Mesendoderm (in vitro differentiated cells): ENCODE results near the gene CEP72.
"Not testable (repeated sequence)": the region's sequence is repeated elsewhere in the genome, so short reads cannot be mapped to it uniquely, and the experiment has no call there.

ENCODE experiments used
- DNase-seq: peaks from one replicate; pipeline ENCODE4 v3.0.0; 2013
- H2AK5ac ChIP-seq: 2 replicates; pipeline ENCODE4 v1.6.1; 2013; ENCODE audit warnings: low read length, inconsistent platforms
- H2BK120ac ChIP-seq: 2 replicates; pipeline ENCODE4 v1.6.1; 2013; ENCODE audit warnings: low read depth, mild to moderate bottlenecking, low read length, moderate library complexity, mixed read lengths
- H2BK15ac ChIP-seq: replicated peaks from 2 replicates; pipeline ENCODE4 v1.6.1; 2013; ENCODE audit warnings: low read depth, mild to moderate bottlenecking, moderate library complexity
- H2BK5ac ChIP-seq: 2 replicates; pipeline ENCODE4 v1.6.1; 2013; ENCODE audit warnings: low read length, inconsistent platforms
- H3K18ac ChIP-seq: 2 replicates; pipeline ENCODE4 v1.6.1; 2013; ENCODE audit warnings: mild to moderate bottlenecking, low read length, mixed read lengths
- H3K23ac ChIP-seq: one replicate; pipeline ENCODE4 v1.6.1; 2013; ENCODE audit warnings: low read length
- H3K27ac ChIP-seq: 2 replicates; pipeline ENCODE4 v1.5.1; 2013; ENCODE audit warnings: low read depth, mild to moderate bottlenecking, inconsistent platforms, low read length, moderate library complexity
- H3K27me3 ChIP-seq: 2 replicates; pipeline ENCODE4 v1.6.1; 2013; ENCODE audit warnings: low read length, control low read depth, mild to moderate bottlenecking, inconsistent platforms; ENCODE audit not compliant: insufficient read depth, poor library complexity
- H3K36me3 ChIP-seq: 2 replicates; pipeline ENCODE4 v1.6.1; 2013; ENCODE audit warnings: low read length, inconsistent platforms; ENCODE audit not compliant: control insufficient read depth, insufficient read depth
- H3K4ac ChIP-seq: one replicate; pipeline ENCODE4 v1.6.1; 2013; ENCODE audit warnings: low read depth, mild to moderate bottlenecking, low read length, moderate library complexity
- H3K4me1 ChIP-seq: 2 replicates; pipeline ENCODE4 v1.6.1; 2013; ENCODE audit warnings: low read depth, low read length, inconsistent platforms; ENCODE audit not compliant: control insufficient read depth
- H3K4me2 ChIP-seq: 2 replicates; pipeline ENCODE4 v1.6.1; 2013; ENCODE audit warnings: low read length
- H3K4me3 ChIP-seq: 2 replicates; pipeline ENCODE4 v1.5.1; 2013; ENCODE audit warnings: mild to moderate bottlenecking, low read length
- H3K56ac ChIP-seq: one replicate; pipeline ENCODE4 v1.6.1; 2013; ENCODE audit warnings: low read length
- H3K79me1 ChIP-seq: 2 replicates; pipeline ENCODE4 v1.6.1; 2013; ENCODE audit warnings: low read length, inconsistent platforms
- H3K79me2 ChIP-seq: 2 replicates; pipeline ENCODE4 v1.6.1; 2013; ENCODE audit warnings: mild to moderate bottlenecking, low read length; ENCODE audit not compliant: control insufficient read depth, insufficient read depth
- H3K9ac ChIP-seq: 2 replicates; pipeline ENCODE4 v1.6.1; 2013; ENCODE audit warnings: low read length, inconsistent platforms
- H4K5ac ChIP-seq: one replicate; pipeline ENCODE4 v1.6.1; 2013; ENCODE audit warnings: low read length
- H4K8ac ChIP-seq: one replicate; pipeline ENCODE4 v1.6.1; 2013; ENCODE audit warnings: low read depth, mild to moderate bottlenecking, control low read depth, low read length, moderate library complexity
- WGBS: extraction: QIAGEN DNeasy Blood & Tissue Kit; methylation state at CpG from one replicate; pipeline ENCODE4 v1.1.7; 2013; ENCODE audit warnings: low lambda C conversion rate, missing lambda C conversion rate; ENCODE audit not compliant: insufficient coverage; ENCODE audit errors: extremely low coverage; 5-methylcytosine and 5-hydroxymethylcytosine counted together

Gene CEP72

GRCh38 chr5:692529-693041, 80.4 kb downstream of the CEP72 start:
- not testable (repeated sequence) for H3K4ac ChIP-seq, H3K27ac ChIP-seq, H3K4me1 ChIP-seq, H2BK120ac ChIP-seq, H3K4me2 ChIP-seq, H3K18ac ChIP-seq, H2BK15ac ChIP-seq, H3K36me3 ChIP-seq, DNase-seq, H3K23ac ChIP-seq, H3K79me1 ChIP-seq, H3K27me3 ChIP-seq, H3K79me2 ChIP-seq, H4K5ac ChIP-seq, H3K56ac ChIP-seq, H4K8ac ChIP-seq, H2AK5ac ChIP-seq, H3K4me3 ChIP-seq, H3K9ac ChIP-seq, H2BK5ac ChIP-seq
- WGBS: no CpG with 5 or more reads among the region's 41 CpGs

GRCh38 chr5:693271-694041, 81.3 kb downstream of the CEP72 start, which contains the start of gene TPPP:
TSS of gene TPPP (minus strand) at chr5:693352. CDS start at chr5:678060, 15,292 bp downstream.
- not testable (repeated sequence) for H3K4me1 ChIP-seq, H3K79me1 ChIP-seq, H3K27ac ChIP-seq, H4K5ac ChIP-seq, H2BK120ac ChIP-seq, H3K56ac ChIP-seq, H3K9ac ChIP-seq, H2BK5ac ChIP-seq, H3K27me3 ChIP-seq, H3K23ac ChIP-seq, H3K36me3 ChIP-seq, H4K8ac ChIP-seq, H3K4me2 ChIP-seq, H3K4me3 ChIP-seq, H2AK5ac ChIP-seq, H2BK15ac ChIP-seq, H3K79me2 ChIP-seq, H3K4ac ChIP-seq
- peak; percentile 46 for DNase-seq
- H3K18ac ChIP-seq: peak within 1 kb of the TSS; percentile 39
- no CpG with 5 or more reads among the region's 109 CpGs for WGBS

DNA sequence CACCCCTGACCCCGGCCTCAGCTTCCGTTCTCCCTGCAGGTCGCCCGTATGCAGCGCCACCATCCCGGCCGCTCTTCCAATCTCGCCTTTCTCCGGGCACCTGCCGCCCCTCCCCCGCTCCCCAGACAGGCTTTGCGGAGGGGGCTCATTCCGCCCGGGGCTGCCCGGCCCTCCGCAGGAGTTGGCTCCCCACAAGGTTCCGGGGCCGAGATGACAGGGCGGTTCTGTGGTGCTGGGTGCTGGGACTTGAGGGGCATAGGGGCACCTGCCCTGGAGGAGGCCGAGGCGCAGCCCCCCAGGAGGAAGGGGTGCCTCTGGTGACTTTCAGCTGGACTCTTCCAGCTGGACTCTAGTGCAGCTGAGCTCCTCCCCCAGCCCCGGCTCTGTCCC, 81.9 kb downstream of the CEP72 start:
- WGBS: no CpG with 5 or more reads among the region's 22 CpGs
- DNase-seq, H2BK15ac ChIP-seq, H3K4me1 ChIP-seq, H2AK5ac ChIP-seq, H3K23ac ChIP-seq, H4K8ac ChIP-seq, H3K27ac ChIP-seq, H3K9ac ChIP-seq, H3K4ac ChIP-seq, H3K79me2 ChIP-seq, H3K4me2 ChIP-seq, H3K56ac ChIP-seq, H3K27me3 ChIP-seq, H3K18ac ChIP-seq, H3K36me3 ChIP-seq, H2BK120ac ChIP-seq, H4K5ac ChIP-seq, H2BK5ac ChIP-seq, H3K4me3 ChIP-seq, H3K79me1 ChIP-seq: not testable (repeated sequence)

DNA sequence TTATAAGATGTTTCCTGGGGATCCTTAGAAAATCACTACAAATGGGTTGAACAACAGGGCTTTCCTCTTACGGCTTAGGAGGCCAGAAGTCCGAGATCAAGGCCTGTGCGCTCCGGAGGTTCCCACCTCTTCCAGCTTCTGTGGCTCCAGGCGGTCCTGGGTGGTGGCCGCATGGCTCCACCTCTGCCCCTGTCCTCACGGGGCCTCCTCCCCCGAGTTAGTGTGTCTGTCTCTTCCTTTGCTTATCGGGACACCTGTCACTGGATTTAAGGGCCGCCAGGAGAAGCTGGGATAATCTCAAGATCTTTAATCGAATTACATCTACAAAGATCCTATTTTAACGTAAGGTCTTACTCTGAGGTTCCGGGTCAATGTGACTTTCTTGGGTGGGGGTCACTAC, 83.3 kb downstream of the CEP72 start:
- not testable (repeated sequence) for H2BK5ac ChIP-seq, H3K23ac ChIP-seq, H3K79me1 ChIP-seq, H2BK15ac ChIP-seq, H4K8ac ChIP-seq, H3K18ac ChIP-seq, H4K5ac ChIP-seq, DNase-seq, H3K27me3 ChIP-seq, H3K79me2 ChIP-seq, H3K4ac ChIP-seq, H3K4me3 ChIP-seq, H3K4me2 ChIP-seq, H2BK120ac ChIP-seq, H2AK5ac ChIP-seq, H3K56ac ChIP-seq, H3K4me1 ChIP-seq, H3K27ac ChIP-seq, H3K9ac ChIP-seq, H3K36me3 ChIP-seq
- no CpG with 5 or more reads among the region's 13 CpGs for WGBS

- H2AK5ac ChIP-seq, DNase-seq, H4K8ac ChIP-seq, H3K4me3 ChIP-seq, H3K9ac ChIP-seq, H3K79me2 ChIP-seq, H3K56ac ChIP-seq, H3K36me3 ChIP-seq, H2BK5ac ChIP-seq, H3K27me3 ChIP-seq, H3K4me2 ChIP-seq, H2BK15ac ChIP-seq, H3K18ac ChIP-seq, H3K27ac ChIP-seq, H2BK120ac ChIP-seq, H4K5ac ChIP-seq, H3K4me1 ChIP-seq, H3K4ac ChIP-seq, H3K23ac ChIP-seq, H3K79me1 ChIP-seq: not testable (repeated sequence)
- WGBS: no CpG with 5 or more reads among the region's 8 CpGs
Measured at GRCh38 chr5:696191-696590, 84.1 kb downstream of the CEP72 start.
